Measurements from ENCODE around the gene ACVR1. TPM values are rescaled to one million over a fixed set of nuclear protein-coding genes. Genes with fewer than 3 reads are reported as not detected.

ACVR1 gene
- total RNA-seq, 4 donors from 2014 or later = 4.7 to 18.7 (median 10.3) TPM

DNA sequence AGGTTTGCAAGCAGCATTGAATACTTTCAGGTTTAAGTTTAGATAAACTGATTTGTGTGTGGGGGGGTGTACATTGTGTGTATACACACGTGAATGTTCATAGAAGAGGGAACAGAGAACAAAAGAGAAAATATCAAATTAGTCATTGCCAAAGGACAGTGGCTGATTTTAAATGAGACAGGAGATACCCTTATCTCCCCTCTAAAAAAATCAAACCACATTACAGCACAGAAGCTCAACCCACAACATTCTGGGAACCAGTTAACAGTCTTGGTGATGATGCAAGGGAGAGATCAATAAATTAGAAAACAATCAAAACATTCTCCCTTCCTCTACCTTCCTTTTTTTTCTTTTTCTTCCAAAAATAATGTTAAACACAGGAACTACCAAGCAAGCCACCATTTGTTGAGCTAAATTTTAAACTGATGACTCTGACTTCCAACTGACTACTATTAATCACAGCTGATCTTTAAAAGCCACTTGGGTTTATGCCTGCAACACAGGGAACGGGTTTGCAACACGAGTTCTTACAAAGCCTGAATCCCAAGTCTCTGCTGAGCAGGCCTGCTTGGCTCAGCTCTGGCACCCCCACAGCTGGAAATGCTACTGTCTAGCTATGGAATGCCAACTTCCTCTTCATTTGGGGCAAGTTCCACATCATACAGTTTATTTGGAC, 128.3 kb downstream of the ACVR1 start:
- H3K36me3 ChIP-seq = peaks cover 0 to 48% (median 0%) of the 10 kb centered on the region in 3 donors
- 24 to 30% methylated on average over 3 of the region's 3 CpGs for whole genome bisulfite sequencing, 2 donors
- H3K27ac ChIP-seq = no peak overlapping the region
- H3K4me1 ChIP-seq = peaks cover 3 to 23% (median 6%) of the 10 kb centered on the region in 3 donors
- TF ChIP-seq, protein P1, sequence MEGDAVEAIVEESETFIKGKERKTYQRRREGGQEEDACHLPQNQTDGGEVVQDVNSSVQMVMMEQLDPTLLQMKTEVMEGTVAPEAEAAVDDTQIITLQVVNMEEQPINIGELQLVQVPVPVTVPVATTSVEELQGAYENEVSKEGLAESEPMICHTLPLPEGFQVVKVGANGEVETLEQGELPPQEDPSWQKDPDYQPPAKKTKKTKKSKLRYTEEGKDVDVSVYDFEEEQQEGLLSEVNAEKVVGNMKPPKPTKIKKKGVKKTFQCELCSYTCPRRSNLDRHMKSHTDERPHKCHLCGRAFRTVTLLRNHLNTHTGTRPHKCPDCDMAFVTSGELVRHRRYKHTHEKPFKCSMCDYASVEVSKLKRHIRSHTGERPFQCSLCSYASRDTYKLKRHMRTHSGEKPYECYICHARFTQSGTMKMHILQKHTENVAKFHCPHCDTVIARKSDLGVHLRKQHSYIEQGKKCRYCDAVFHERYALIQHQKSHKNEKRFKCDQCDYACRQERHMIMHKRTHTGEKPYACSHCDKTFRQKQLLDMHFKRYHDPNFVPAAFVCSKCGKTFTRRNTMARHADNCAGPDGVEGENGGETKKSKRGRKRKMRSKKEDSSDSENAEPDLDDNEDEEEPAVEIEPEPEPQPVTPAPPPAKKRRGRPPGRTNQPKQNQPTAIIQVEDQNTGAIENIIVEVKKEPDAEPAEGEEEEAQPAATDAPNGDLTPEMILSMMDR (IDR thresholded peaks at IDR 0.05) = no peak
- TF ChIP-seq POLR2A (IDR thresholded peaks at IDR 0.05) = no peak
- H3K4me3 ChIP-seq = no peak overlapping the region
- no peaks in the 10 kb centered on the region for H3K27me3 ChIP-seq
- DNase-seq = no peak
- intact Hi-C loops (cut with DNase I) = no loop called here
- no peaks in the 10 kb centered on the region for H3K9me3 ChIP-seq

DNA sequence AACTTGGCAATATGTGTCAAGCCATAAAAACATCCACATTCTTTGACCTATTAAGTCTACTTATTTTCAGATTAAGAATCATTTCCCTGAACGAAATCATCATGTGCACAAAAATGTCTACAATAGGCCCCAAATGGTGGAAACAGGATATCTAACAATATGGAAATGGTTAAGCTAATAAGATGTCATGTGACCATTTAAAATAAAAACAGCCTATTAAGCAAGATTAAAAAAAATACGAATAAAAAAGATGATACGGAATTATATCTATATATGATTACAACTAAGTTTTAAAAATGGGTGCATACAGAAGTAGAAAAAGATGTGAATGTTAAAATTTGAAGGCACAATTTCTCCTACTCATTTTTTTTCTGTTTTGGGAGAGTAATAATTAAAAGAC, 128.8 kb downstream of the ACVR1 start:
- intact Hi-C loops (cut with DNase I) = no loop called here
- Histone ChIP-seq H3K4me3 (no peak overlapping the region), H3K36me3 (peaks cover 0 to 53% (median 0%) of the 10 kb centered on the region in 3 donors), H3K27me3 (no peaks in the 10 kb centered on the region), H3K9me3 (no peaks in the 10 kb centered on the region), H3K27ac (no peak overlapping the region), H3K4me1 (peaks cover 3 to 23% (median 6%) of the 10 kb centered on the region in 3 donors)
- 84 to 87% methylated on average over 3 of the region's 3 CpGs for WGBS, 2 donors
- TF ChIP-seq POLR2A (IDR thresholded peaks at IDR 0.05) = no peak
- TF ChIP-seq, protein P1 (IDR thresholded peaks at IDR 0.05) = no peak
- DNase-seq = no peak

DNA sequence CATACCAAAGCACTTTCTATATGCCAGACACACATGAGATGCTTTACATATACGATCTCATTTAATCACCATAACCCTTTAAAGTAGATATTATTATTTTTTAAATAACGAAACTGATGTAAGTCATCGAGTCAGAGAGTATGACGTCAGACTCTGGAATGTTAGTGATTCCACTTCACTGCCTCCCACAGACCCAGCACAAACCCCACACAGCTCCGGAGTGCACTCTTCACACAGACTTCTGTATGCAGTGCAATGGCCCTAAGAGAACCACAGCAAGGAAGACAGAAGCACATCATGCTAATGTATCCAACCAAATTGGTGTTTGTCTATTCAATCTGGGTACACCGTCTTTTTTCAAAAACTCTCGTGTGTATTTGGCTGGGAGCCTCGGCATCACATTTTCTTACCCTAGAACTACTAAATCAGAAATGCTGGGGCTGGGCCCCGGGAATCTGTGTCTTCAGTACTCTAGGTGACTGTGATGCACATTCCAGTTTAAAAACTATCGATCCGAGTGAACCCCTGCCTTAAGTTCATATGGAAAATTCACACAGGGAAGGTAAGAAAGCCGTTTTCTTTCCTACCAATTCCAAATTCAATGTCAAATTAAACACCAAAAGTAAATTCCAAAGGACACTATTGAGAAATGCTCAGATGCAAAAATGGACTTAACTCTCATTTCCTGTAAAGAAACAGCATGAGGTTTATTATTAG, 129.7 kb downstream of the ACVR1 start:
- intact Hi-C loops (cut with DNase I) = no loop called here
- H3K4me1 ChIP-seq = peaks cover 3 to 20% (median 6%) of the 10 kb centered on the region in 3 donors
- no peaks in the 10 kb centered on the region for H3K27me3 ChIP-seq
- DNase-seq = no peak
- peaks cover 0 to 48% (median 0%) of the 10 kb centered on the region in 3 donors for H3K36me3 ChIP-seq
- no peak overlapping the region for H3K27ac ChIP-seq
- no peak overlapping the region for H3K4me3 ChIP-seq
- TF ChIP-seq POLR2A (IDR thresholded peaks at IDR 0.05) = no peak
- TF ChIP-seq, protein P1 (IDR thresholded peaks at IDR 0.05) = no peak
- WGBS, 2 donors = 84 to 96% methylated on average over 11 to 12 of the region's 12 CpGs
- H3K9me3 ChIP-seq = no peaks in the 10 kb centered on the region

DNA sequence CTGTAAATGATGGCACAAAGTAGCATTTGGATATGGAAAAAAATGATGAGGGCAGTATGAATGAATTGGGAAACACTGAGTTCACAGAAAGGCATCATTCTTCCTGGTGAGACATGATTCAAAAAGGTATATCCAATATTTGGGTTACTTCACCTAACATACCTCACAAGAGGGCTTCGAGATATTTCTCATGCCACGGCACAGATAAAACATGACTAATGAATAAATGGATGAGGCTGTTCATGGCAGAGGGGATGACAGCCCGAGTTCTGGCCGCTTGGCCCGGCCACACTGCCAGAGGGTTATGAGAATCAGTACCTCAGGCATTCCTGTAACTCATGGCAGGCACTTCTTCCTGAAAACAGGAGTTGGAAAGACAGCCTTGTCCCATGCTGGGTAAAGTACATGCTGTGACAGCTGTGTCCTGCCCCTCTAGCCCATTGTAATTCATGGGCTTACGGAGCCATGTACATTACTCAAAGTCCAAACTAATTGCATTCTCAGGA, 131.5 kb downstream of the ACVR1 start:
- Histone ChIP-seq H3K4me1 (peaks cover 3 to 15% (median 6%) of the 10 kb centered on the region in 3 donors), H3K27ac (no peak overlapping the region), H3K4me3 (no peak overlapping the region), H3K36me3 (peaks cover 0 to 35% (median 0%) of the 10 kb centered on the region in 3 donors), H3K27me3 (no peaks in the 10 kb centered on the region), H3K9me3 (no peaks in the 10 kb centered on the region)
- no peak for DNase-seq
- no peak for TF ChIP-seq POLR2A (IDR thresholded peaks at IDR 0.05)
- TF ChIP-seq, protein P1 (IDR thresholded peaks at IDR 0.05) = no peak
- intact Hi-C loops (cut with DNase I) = no loop called here
- 94 to 96% methylated on average over 6 of the region's 6 CpGs for WGBS, 2 donors

DNA sequence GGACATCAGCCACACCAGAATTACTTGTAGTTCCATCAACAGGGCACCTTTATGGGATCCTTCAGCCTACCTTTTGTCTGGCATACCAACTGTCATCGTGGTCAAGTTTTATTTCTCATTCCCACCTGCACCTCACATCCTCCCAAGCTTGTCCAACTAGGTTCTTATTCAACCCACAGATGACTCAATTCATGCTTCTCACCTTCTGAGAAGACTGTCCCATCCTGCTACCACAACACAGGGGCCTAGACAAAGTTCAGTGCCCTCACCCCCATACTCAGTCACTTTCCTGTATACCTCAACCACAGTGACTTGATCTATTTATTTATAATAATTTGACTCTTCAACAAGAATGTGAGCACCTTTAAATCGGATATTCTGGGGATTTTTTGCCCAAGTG, 133.1 kb downstream of the ACVR1 start:
- no peak for DNase-seq

More for the DNA sequence above, 133.1 kb downstream of the ACVR1 start:
- no peaks in the 10 kb centered on the region for H3K27me3 ChIP-seq
- TF ChIP-seq, protein P1 (IDR thresholded peaks at IDR 0.05) = no peak
- TF ChIP-seq POLR2A (IDR thresholded peaks at IDR 0.05) = no peak
- peaks cover 0 to 36% (median 0%) of the 10 kb centered on the region in 3 donors for H3K36me3 ChIP-seq
- H3K9me3 ChIP-seq = no peaks in the 10 kb centered on the region
- H3K27ac ChIP-seq = no peak overlapping the region
- H3K4me3 ChIP-seq = no peak overlapping the region
- H3K4me1 ChIP-seq = peaks cover 2 to 7% (median 6%) of the 10 kb centered on the region in 3 donors
- 85 to 88% methylated on average over 2 of the region's 2 CpGs for WGBS, 2 donors
- intact Hi-C loops (cut with DNase I) = no loop called here

Data from esophagus squamous epithelium (tissue), 5 donors.